ENCODE measurements around the gene APOM.
A peak's percentile ranks its signal among the peaks of the same experiment; 100 is the strongest.

APOM gene

DNA sequence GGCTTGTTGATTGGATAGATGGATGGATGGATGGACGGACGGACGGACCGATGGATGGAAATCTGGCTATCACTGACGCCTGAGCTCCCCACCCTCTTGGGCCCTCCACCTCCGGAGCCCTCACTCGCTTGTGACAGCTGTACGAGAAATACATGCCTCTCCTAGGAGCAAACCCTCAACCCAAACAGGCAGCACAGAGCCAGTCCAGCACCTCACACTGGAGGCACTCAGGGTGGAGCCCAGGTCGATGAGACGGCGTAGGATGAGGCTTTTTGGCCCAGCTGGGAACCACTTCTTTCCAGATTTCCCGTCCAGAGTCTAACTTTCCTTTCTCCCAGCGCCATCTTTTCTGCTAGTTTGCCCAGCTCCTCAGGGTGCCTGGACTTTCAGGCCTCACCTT is 27.9 kb downstream of the APOM start:
- DNase-seq: no peak

DNA sequence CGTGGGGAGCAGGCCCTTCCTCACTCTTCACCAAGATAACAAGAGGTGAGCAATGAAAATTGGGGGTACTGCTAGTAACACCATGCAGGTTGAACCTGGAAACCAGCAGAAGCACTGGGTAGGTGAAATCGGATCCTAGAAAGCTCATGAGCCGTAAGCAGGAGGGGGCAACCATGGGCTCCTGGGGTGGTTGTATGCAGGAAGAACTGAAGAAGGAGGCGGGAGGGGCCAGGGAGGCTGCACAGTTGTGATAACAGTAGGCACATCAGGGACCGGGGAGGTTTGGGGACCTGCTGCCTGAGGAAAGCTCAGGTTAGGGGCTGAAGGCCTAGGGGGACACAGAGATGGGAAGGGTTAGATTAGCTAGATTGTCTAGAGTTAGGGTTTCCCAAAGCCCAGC is 30.8 kb downstream of the APOM start:
- no peak for DNase-seq

DNA sequence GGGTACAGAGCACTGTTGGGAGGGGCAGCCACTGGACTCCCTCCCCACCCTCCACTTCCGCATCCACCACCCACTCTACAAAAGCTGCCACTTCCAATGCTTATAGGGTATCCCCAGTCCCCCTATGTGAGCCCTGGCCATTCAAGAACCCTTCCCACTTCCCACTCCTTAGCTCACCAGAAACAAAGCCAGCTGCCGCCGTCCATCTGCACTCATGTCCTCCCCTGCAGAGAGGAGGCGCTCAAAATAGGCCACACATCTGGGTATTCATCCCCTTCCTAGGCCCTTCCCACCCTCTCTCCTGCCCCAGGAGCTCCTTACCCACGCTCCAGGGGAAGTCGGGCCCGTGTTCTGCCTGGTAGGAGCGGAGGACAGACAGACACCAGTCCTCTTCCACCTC is 31.6 kb downstream of the APOM start:
- DNase-seq: no peak

DNA sequence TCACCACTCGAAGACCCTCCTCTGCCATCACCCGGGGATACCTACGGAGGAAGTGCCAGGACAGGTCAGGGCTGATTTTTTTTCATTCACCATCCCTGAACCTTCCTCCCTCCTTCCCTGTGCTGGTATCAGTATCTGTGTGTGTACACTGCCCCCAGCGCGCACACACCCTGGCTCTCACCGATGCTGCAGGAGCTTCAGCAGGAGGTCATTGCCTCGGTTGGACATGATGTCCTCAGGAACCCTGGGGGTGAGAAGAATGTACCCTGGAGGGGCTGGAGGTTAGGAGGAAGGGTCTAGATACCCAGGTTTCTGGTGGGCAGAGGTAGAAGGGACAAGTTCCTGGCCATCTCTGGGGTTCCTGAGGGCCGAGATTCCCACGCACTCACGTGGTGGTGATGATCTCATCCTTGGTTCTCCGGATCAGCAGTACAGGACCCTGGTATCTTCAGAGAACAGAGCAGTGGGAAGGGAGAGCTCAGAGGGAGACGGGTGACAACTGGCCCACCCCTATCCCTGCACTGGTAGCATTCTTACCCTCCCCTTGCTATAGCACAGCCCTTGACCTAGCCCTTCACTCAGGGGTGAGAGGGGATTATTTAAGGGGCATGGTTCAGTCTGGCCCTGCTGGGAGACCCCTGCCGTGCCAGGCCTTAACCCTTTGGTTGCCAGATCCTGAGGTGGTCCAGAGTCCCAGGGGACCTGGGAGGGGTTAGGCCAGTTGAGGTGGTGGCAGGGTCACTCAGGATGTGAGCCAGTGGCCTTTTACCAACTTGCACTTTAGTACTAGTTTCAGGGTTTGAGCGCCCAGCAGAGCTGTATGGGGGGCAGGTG is 32.4 kb downstream of the APOM start:
- DNase-seq: no peak

DNA sequence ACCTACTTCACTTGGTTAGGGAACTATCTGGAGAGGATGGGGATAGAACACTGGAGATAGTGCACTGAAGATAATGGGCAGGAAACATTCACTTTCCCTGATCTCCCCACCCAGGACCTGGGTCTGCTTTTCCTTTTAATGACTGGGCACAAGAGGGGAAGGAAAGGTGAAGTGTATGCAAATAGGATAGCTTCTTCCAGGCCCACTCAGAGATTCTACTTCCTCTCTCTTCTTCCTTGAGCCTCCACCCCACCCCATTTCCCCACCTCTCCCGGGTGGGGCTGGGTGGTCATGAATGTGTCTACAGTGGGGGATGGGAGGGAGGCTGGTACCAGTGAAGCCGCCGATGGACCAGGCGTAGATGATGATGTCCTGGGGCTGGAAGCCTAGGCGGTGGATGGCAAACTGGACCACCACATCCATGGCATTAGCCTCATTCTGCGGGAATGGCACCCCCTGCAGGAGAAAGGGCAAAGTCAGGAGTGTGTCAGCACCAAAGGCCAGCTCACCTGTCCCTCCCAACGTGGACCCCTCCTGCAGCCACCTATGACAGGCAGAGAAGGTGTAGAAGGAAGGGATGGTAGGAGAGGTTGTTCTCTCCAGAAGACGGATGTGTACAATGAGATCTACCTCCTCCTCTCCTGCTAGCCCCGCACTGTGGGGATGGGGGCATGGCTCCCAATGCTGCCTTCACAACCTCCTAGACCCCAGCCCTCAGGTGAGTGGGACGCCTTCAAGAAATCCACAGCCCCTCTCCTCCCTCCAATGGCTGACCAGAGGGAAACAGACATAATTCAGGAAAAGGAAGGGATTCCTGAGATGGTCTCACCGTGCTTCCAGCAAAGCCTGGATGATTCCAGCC is 33.8 kb downstream of the APOM start:
- no peak for DNase-seq

DNA sequence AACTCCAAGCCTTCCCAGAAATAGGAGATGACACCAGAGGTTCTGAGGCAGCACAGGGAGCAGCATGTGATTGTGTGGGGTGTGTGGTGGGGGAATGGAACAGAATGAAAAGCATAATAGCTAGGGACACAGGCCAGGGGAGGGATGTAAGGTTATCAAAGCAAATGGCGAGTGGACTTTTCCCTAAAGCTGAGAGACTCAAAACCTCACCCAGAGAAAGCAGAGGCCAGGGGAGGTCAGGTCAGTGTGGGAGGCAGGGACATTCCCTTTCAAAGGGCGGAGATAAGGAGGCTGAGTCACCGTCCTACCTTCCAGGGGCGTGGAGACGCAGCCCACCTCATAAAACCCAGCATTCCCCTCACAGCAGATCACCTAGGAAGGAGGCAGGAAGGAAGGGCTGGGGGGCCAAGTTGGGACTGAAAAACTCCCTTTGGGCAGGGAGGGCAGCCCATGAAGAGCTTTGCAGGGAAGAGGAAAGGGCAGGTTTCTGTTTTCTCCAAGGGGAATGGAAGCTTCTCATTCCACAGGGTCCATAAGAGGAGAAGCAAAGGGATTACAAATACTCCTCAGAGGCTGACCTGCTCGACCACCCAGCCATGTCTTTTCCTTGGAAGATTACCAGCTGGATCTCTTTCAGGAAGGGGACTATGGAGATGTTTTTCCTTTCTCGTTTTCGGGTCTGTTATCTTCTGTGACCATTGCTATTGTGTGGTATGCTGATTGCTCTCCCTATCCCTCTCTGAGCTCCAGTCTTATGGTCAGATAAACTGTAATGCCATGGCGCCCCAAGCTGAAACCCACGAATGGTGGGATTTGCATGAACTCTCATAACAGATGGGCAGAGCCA is 34.8 kb downstream of the APOM start:
- no peak for DNase-seq

DNA sequence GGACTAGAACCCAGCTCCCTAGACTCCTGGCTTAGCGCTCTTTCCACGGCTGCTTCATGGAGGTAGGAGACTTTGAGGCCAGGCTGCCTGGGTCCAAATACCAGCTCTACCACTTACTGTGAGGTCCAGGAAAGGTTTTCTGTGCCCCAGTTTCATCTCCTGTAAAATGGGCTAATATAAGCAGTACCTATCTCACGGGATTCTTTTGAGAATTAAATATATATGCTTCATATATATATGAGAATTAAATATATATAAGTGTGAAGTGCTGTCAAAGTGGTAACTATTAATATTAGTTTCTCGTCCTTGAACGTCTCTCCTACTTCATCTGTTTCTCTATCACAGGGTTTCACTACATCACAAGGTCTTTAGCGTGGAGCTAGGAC is 35.4 kb downstream of the APOM start:
- no peak for DNase-seq

DNA sequence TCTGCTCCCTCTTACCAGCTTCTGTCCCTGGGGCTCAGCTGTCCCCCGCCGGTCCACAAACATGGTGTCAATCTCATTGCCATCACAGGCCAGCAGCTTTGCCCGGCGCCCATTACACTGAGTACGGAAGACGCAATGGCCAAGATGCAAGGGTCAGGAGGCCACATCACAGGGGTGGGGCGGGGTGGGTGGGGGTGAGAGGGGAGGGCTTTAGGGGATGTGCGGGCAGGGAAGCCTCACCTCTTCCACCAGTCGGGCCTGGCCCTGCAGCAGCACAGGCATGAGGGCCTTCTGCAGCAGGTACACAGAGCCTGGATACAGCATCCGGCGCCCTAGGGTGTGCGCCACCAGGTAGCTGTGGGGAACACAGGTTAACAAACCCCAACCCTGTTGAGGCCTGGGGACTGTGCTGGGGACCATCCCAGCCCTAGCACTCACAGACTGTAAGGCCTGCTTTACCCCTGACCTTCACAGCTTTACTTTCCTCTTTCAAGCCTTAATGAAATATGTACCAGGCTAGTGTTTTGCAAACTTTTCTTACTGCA is 35.9 kb downstream of the APOM start:
- no peak for DNase-seq

DNA sequence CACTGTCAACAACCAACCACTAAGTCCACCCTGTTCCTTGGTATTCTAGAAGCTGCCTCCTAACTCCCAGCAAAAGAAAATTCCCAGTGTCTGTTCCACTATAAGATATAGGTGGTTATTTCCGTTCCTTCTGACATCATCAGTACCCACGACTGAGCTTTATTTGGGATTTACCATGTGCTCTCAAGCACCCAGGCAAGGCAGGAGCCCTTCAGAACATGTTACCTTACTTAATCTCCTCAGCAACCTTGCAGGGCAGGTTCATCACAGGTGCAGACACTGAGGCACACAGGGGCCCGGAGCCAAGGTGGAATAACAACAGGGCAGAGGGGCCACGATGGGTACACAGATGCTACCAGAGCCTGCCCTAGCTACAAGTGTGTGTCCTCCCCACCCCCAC is 36.7 kb downstream of the APOM start:
- DNase-seq: no peak

DNA sequence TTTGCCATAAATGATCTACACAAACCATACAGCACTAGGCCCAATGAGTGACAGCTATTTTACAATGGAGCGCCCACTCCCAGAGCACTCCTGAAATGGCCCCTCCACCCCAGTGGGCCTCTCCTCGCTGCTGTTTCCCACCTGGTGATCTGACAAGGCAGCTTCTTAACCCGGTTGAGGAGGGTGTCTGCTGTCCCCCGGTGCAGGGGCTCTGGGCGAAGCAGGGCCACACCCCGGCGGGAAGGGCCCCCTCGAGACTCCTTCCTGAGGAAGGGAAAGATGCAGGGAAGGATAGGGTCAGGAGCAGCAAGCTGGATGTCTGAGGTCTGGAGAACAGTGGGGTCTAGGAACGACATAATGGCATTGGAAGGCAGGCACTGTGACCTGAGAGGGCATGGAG is 37.2 kb downstream of the APOM start:
- DNase-seq: no peak

DNA sequence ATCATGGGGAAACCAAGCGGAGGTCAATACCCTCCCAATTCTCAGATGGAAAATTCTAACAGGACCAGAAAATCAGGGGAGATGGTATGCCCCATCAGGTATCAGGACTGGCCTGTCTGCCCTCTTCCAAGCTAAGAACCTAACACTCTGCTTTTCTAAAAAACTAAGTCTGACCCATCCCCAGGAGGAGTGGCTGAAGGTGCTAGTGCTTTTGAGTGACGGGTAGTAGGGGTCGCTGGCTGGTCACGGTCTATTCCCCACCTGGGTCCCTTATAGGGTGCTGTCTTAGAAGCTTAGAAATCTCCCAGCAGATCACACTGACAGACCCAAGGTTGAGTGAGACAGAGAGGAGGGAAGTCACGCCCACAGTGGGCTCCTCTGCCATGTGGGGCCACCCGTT is 37.8 kb downstream of the APOM start:
- no peak for DNase-seq

DNA sequence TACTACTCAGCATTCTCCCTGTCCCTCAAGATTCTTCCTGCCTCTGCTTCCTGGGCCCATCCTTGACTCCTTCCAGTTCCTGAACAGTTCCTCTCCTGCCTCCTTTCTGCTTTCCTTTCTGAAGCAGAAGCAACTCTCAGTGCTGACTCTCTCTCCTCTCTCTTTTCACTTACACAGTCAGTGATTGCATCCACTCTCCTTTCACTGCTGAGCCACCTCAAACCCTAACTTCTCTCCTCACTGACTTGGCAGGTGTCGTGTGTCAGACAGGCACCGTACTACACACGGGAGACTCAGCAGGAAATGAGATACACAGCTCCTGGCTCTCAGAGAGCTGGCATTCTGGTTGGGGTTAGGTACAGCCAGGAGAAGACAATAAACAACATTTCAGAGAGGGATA is 41.9 kb downstream of the APOM start:
- no peak for DNase-seq

DNA sequence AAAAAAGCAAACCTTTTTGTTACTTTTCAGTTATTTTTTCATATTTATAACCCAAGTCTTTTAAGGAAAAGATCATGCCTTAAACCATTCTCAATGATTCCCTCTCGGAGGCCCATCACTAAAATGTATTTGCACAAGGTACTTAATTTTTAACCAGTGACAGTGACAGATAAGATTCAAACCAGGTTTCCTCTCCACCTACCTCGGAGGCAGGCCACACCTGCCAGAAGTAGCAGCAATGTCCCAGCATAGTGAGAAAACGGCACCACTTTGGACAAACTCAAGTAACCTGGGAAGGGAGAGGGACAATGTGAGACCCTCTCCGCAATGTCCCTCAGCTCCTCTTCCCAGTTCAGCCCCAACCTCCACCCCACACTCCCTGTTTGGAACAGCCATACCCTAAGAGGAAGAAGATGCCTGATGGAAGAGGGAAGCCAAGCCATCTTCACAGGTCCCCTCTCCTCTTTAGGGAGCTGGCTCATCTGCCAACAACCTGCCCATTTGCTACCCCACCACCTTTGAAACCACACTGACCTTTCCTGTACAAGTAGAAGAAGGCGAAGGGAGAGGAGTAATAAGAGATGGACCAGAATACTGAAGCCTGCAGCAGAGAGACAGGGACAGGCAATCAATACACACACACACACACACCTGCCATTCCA is 45.2 kb downstream of the APOM start:
- no peak for DNase-seq

DNA sequence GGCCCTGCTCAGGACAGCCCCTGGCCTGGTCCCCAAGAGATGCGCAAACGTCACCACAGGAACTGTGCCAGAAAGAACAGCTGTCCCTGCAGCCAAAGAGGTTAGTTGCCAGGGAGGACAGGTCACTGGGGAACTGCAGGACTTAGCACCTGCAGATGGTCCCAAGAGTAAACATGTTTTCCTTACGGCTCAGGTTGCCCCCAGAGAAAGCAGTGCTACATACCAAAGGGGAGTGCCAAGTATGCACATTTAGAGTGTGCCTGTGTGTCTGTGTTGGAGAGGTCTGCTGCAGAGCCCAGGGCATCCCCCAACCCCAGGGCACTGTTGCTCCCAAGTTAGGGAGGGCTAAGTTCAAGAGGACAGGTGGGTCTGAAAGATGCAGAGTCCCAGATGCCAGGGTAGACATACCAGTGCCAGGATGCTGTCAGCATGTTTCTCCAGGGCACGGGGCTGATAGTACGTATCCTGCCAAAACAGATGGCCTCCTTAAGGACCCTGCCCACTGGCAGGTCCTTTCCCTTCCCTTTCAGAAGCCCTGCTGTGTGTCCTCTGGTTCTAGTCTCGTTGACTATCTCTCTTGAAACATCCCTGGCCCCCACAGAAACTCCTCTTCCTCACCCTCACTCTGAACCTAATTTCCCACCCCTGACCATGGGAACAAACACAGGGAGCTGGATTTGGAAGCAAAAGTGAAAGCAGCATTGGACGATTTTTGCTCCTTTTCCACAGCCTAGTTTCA is 46.1 kb downstream of the APOM start:
- no peak for DNase-seq

DNA sequence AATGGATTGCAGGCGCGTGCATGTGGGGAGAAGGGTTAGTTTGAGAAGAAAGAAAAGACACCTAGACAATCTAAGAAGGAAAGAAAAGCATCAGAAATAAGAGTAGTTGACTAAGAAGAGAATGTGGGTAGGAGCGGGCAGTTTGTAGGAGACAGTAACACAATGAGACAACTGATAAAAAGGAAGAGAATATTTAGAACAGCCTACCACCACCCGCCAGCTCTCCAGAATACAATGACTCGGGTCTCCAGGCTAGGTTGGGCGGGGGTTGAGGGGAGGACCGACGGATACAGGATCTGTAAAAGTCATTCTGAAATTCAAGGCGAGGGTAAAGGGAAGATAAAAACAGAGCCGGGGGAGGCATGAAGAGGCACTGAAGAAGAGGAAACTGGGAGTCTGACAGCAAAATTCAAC is 46.7 kb downstream of the APOM start:
- DNase-seq: peak; percentile 7

DNA sequence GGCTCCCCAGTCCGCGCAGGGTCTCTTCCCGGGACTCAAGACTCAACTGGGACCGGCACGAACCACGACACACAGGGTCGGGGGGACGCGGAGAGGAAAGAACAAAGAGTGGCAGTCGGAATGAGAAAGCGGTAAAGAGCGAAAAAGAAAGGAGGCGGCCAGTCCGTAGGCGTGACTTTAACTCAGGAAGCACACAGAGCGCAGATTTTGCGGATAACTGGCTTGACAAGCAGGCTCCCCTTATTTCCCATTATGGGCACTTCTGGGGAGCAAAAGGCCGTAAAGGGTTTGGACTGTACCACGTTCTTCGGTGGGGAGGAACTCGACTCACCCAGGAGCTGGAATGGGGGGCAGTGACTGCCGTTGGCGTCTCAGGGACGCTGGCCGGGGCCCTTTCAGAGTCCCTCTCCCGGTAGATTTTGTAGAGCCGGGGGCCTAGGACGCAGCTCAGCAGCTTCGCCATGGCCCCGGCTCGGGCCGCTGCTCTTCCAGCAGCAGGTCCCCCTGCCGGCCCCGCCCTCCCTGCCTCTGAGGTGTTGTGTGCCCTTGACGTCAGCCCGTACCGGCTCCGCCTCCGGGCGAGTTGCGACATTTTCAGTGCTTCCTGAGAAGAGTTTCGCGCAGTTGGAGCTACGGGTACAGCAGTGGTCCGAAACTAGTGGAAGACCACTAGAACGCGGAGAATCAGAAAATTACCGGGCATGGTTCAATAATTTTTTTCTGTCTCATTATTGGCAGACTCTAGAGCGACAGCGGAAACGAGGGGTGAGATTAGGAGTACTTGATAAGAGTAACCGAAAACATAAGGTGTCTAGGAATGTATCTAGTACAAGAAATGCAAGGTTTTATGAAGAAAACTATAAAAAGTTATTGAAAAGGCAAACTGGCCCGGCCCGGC is 47.4 kb downstream of the APOM start, which contains the start of gene ABHD16A:
TSS of gene ABHD16A (minus strand) at position 506 of the 898 bp plus-strand sequence. CDS start at position 463, 43 bp downstream.
- peak; percentile 95 for DNase-seq

DNA sequence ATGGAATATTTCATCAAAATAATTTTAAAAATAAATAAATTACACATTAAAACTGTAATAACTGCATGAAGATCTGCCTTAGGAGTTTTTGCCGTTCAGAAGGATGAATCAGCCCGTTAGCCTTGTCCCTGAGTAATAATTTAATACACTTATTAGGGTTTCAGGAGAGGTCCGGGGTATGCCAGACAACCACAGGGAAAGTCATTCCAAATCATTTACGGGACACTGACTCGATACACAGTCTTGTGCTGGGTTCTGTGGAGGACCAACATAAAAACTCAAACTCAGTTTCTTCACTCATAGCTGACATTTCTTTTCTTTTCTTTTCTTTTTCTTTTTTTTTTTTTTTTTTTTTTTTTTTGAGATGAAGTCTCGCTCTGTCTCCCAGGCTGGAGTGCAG is 50.2 kb downstream of the APOM start:
- no peak for DNase-seq

DNA sequence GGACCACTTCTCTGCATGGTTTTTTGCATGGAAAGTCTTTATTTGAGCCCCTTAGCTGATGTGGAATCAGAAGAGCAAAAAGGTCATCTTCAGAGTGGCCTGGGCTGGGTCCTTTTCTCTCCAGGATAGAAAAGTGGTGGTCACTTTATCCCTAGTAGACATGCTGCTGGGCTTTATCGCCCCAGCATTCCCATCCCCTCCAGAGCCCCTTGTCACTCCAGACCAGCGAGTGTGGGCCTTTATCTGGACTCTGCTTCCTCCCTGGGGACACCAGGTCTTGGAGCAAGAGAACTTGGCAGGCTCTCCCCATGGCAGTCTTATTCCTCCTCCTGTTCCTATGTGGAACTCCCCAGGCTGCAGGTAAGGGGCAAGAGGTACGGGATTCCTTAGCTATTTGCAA is 50.9 kb downstream of the APOM start, which contains the start of gene LY6G6F:
TSS of gene LY6G6F (plus strand) at position 268 of the 400 bp plus-strand sequence. CDS start at position 309, 41 bp downstream.
- DNase-seq: no peak

DNA sequence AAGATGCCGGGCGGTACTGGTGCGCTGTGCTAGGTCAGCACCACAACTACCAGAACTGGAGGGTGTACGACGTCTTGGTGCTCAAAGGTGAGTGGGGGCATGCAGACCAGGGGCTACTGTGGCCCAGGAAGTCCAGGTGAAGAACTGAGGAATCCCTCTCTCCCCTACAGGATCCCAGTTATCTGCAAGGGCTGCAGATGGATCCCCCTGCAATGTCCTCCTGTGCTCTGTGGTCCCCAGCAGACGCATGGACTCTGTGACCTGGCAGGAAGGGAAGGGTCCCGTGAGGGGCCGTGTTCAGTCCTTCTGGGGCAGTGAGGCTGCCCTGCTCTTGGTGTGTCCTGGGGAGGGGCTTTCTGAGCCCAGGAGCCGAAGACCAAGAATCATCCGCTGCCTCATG is 52.0 kb downstream of the APOM start:
- no peak for DNase-seq
